Esophagus (tissue), 2 donors: ENCODE measurements around the gene ARMH2. TPM values are rescaled to one million over a fixed set of nuclear protein-coding genes. Genes with fewer than 3 reads are reported as not detected.
A peak's percentile ranks its signal among the peaks of the same experiment; 100 is the strongest.

Experiments used
- H3K27ac ChIP-seq, 2 donors: one replicate each; pipeline ENCODE4 v1.5.1; 2013; ENCODE audit warnings: low read depth in 2 of 2, mild to moderate bottlenecking in 2 of 2, inconsistent platforms in 1 of 2, low read length in 1 of 2, moderate library complexity in 1 of 2
- H3K27me3 ChIP-seq, 2 donors: one replicate each; pipeline ENCODE4 v1.6.1; 2013; ENCODE audit warnings: low read length in 2 of 2, control low read depth in 1 of 2, mild to moderate bottlenecking in 1 of 2; ENCODE audit not compliant: insufficient read depth in 2 of 2, control insufficient read depth in 1 of 2
- H3K36me3 ChIP-seq, 2 donors: one replicate each; pipeline ENCODE4 v1.6.1; 2013; ENCODE audit warnings: low read length in 1 of 2; ENCODE audit not compliant: control insufficient read depth in 2 of 2, insufficient read depth in 2 of 2
- H3K4me1 ChIP-seq, 2 donors: one replicate each; pipeline ENCODE4 v1.6.1; 2013; ENCODE audit warnings: low read length in 1 of 2; ENCODE audit not compliant: control insufficient read depth in 2 of 2, insufficient read depth in 2 of 2
- H3K4me3 ChIP-seq, 2 donors: one replicate each; pipeline ENCODE4 v1.5.1; 2013; ENCODE audit warnings: low read length in 2 of 2, mild to moderate bottlenecking in 2 of 2, low read depth in 1 of 2, moderate library complexity in 1 of 2
- H3K9me3 ChIP-seq, 2 donors: one replicate each; pipeline ENCODE4 v1.6.1; 2013; ENCODE audit warnings: mild to moderate bottlenecking in 2 of 2, low read depth in 1 of 2, low read length in 1 of 2, moderate library complexity in 1 of 2; ENCODE audit not compliant: control insufficient read depth in 2 of 2, insufficient read depth in 1 of 2
- WGBS, 2 donors: extraction: QIAGEN DNeasy Blood & Tissue Kit; methylation state at CpG; one replicate each; pipeline ENCODE4 v1.1.7; 2013; 5-methylcytosine and 5-hydroxymethylcytosine counted together
- polyA plus RNA-seq, 2 donors: library from polyadenylated mRNA; stranded (reverse); fragments of 200-250 nt; gene quantifications; one replicate each; pipeline ENCODE4 v1.2.3, GENCODE V29; 2013
- donor health status: healthy with polysubstance abuse.
- donor health status: Bipolar disorder and iron deficiency.

Gene ARMH2
- polyA plus RNA-seq, 2 donors: not detected

DNA sequence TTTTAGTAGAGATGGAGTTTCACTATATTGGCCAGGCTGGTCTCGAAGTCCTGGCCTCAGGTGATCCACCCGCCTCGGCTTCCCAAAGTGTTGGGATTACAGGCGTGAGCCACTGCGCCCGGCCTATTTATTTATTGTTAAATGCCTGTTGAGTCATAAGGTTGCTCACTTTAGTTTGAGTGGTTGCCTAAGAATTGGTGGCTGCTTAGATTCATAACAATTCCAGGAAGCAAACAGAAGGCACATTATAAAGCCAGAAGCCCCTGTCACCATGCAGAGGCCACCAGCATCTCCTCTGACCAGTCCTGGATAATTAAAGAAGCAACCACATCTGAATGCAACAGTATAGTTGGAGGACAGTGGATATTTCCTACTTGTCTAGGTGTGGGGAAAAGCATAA lies 24.0 kb upstream of the ARMH2 start:
- Histone ChIP-seq H3K4me1 (peaks cover 0 to 3% of the 10 kb centered on the region in 2 donors), H3K9me3 (no peaks in the 10 kb centered on the region), H3K36me3 (no peaks in the 10 kb centered on the region), H3K27me3 (no peaks in the 10 kb centered on the region), H3K4me3 (no peak overlapping the region), H3K27ac (peak overlapping the region in 1 of 2 donors; percentile 41)
- 55 to 65% methylated on average over 6 of the region's 6 CpGs for WGBS, 2 donors

DNA sequence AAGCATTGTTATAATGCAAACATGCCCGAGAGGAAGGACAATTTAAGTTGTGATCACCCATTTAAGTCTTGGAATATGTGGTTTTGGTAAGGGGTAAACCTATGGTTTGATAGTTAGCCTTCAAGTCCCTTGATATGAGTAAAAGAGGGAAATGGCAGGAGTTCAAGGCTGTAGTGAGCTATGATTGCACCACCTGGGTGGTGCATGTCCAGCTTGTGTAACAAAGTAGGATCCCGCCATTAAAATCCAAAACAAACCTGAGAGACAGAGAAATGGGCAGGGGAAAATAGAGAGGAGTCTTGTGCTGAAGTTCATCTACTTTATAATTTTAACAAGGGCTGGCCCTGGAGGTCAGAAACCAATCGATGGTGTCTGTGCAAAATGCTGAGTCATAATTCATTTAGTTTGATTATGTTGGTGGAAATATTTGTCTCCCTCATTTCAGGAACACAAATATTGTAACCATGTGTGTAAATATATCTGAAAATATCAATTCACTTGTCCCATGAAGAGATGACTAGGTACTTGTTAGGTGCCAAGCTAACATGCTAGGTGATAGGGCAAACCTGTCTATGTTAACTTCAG lies 23.2 kb upstream of the ARMH2 start:
- Histone ChIP-seq H3K4me3 (no peak overlapping the region), H3K36me3 (no peaks in the 10 kb centered on the region), H3K9me3 (no peaks in the 10 kb centered on the region), H3K4me1 (no peaks in the 10 kb centered on the region), H3K27ac (no peak overlapping the region), H3K27me3 (no peaks in the 10 kb centered on the region)
- WGBS, 2 donors: 88 to 93% methylated on average over 3 of the region's 3 CpGs

DNA sequence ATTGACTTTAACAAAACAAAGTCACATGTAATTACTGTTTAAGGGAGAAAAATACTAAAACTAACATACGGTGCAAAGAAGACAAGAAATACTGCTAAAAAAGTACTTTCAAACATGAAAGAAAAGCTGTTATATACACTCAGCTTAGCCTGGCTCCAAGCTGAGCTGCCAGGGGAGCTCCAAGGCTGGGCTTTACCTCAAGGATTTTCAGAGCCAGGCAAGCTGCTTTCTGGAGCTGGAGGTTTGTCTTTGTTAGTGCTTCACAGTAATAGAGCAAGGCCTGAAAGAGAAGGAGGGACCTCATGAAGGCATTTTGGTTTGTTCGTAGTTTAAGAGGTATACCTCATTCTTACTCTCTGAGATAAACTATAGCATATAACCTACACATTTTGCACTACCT lies 19.6 kb upstream of the ARMH2 start:
- Histone ChIP-seq H3K9me3 (no peaks in the 10 kb centered on the region), H3K4me1 (no peaks in the 10 kb centered on the region), H3K36me3 (no peaks in the 10 kb centered on the region), H3K4me3 (no peak overlapping the region), H3K27ac (no peak overlapping the region), H3K27me3 (no peaks in the 10 kb centered on the region)
- 89 to 91% methylated on average over 2 of the region's 2 CpGs for WGBS, 2 donors

GRCh38 chr6:24809728-24810127 lies 11.0 kb upstream of the ARMH2 start:
- Histone ChIP-seq H3K4me1 (no peaks in the 10 kb centered on the region), H3K27ac (no peak overlapping the region), H3K36me3 (no peaks in the 10 kb centered on the region), H3K9me3 (no peaks in the 10 kb centered on the region), H3K27me3 (no peaks in the 10 kb centered on the region), H3K4me3 (no peak overlapping the region)
- WGBS, 2 donors: 84 to 91% methylated on average over 3 of the region's 3 CpGs

DNA sequence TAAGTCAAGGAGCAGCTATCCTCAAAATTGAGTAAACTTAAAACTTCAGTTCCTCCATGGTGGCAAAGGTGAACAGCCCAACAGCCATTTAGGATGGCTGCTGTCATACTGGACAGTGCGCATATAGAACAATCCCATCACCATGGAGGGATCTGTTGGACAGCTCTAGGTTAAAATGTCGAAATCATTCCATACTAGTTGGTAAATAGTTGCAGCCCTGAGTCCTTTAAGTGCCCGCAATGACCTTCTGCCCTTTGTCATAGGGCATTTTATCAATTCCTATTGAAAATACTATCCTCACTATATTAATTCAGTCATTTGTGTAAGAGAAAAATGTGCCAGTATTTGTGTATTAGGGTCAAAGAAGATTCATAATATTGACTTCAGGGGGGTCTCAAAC lies 8.9 kb upstream of the ARMH2 start:
- WGBS, 2 donors: 95 to 96% methylated on average over 3 of the region's 3 CpGs

DNA sequence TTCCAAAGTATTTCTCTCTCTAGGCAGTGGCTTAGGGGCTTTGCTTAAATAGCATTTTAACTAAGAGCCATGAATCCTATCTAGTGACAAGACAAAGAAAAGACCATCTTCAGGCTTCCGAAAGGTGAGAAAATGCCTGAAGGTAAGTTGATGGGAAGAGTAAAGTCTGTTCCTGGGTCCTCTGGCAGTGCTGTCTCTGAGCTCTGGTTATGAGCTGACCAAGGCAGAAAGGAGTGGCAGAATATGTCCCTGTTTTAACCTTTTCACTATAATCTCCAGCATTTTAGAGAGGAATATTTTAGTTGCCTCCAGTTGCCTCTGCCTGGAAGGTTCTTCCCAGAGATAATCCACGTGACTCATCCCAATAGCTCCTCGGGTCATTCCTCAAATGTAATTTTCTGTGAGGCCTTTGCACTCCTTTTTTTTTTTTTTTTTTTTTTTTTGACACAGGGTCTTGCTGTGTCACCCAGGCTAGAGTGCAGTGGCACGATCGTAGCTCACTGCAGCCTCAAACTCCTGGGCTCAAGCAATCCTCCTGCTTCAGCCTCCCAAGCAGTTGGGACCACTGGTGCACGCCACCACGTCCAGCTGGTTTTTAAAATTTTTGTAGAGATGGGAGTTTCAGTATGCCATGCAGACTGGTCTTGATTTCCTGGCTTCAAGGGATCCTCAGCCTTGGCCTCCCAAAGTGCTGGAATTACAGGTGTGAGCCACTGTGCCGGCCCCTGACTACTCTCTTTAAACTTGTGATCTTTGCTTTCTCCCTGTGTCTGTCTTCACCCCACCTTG lies 3.7 kb upstream of the ARMH2 start:
- Histone ChIP-seq H3K36me3 (no peaks in the 10 kb centered on the region), H3K27ac (no peak overlapping the region), H3K4me3 (no peak overlapping the region), H3K27me3 (no peaks in the 10 kb centered on the region), H3K9me3 (no peaks in the 10 kb centered on the region), H3K4me1 (no peaks in the 10 kb centered on the region)
- WGBS, 2 donors: 83 to 89% methylated on average over 8 of the region's 8 CpGs

More for the DNA sequence above, 8.9 kb upstream of the ARMH2 start:
- Histone ChIP-seq H3K27me3 (no peaks in the 10 kb centered on the region), H3K36me3 (no peaks in the 10 kb centered on the region), H3K4me3 (no peak overlapping the region), H3K9me3 (no peaks in the 10 kb centered on the region), H3K27ac (no peak overlapping the region), H3K4me1 (no peaks in the 10 kb centered on the region)

DNA sequence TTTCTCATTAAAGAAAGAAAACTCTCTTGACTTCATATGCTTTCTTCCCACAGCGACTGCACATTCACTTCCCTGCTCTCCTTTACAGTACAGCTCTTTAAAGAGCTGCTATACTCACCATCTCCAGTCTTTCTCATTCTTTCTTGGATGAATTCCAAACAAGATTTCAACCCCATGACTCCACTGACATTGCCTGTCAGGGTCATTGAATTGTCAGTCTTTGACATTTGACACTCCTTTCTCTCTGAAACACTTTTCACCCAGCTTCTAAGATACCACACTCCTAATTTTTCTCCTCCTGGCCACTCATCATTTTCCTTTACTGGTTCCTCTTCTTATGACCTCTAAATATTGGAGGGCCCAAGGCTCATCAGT lies 811 bp upstream of the ARMH2 start:
- Histone ChIP-seq H3K27ac (no peak overlapping the region), H3K4me3 (no peak overlapping the region), H3K27me3 (no peaks in the 10 kb centered on the region), H3K4me1 (no peaks in the 10 kb centered on the region), H3K36me3 (no peaks in the 10 kb centered on the region), H3K9me3 (no peaks in the 10 kb centered on the region)
- 79 to 95% methylated on average over 1 of the region's 1 CpG for WGBS, 2 donors

GRCh38 chr6:24797596-24798216 lies 1.0 kb downstream of the ARMH2 start:
- 76 to 81% methylated on average over 6 of the region's 6 CpGs for WGBS, 2 donors
- no peaks in the 10 kb centered on the region for H3K27me3 ChIP-seq
- H3K4me3 ChIP-seq: no peak overlapping the region
- H3K4me1 ChIP-seq: no peaks in the 10 kb centered on the region
- H3K36me3 ChIP-seq: no peaks in the 10 kb centered on the region
- H3K27ac ChIP-seq: no peak overlapping the region
- no peaks in the 10 kb centered on the region for H3K9me3 ChIP-seq

DNA sequence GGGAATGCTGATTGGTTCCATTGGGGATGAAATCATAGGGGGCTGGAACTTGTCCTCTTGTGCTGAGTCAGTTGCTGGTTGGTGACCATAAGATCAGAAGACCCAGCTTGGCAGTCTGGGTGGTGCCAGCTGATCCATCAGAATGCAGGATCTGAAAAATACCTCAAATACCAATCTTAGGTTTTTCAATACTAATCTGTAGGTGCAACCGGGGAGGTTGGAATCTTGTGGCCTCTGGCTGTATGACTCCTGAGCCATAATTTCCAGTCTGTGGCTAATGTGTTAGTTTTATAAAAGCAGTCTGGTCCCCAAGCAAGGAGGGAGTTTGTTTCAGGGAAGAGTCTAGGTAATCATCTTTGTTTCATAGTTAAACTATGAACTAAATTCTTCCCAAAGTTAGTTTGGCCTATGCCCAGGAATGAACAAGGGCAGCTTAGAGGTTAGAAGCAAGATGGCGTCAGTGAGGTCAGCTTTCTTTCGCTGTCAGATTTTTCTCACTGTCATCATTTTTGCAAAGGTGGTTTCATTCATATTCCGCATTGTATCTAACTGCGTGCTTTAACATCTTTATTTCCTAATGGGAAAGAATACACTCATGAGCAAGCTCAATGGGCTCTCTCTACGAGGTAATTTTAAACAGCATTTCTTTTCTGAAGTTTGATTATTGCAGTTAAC lies 2.0 kb downstream of the ARMH2 start:
- H3K4me1 ChIP-seq: no peaks in the 10 kb centered on the region
- no peak overlapping the region for H3K27ac ChIP-seq
- no peaks in the 10 kb centered on the region for H3K36me3 ChIP-seq
- no peaks in the 10 kb centered on the region for H3K9me3 ChIP-seq
- H3K4me3 ChIP-seq: no peak overlapping the region
- 85% methylated on average over 6 of the region's 6 CpGs for WGBS, 2 donors
- H3K27me3 ChIP-seq: no peaks in the 10 kb centered on the region
